ENCODE results near the gene BBS1.

- TF ChIP-seq POLR2A (IDR thresholded peaks at IDR 0.05; ENCODE audit: low read length) (no peak), GATA1 (IDR thresholded peaks at IDR 0.05; ENCODE audit: low read depth, low read length) (no peak)
Observed at GRCh38 chr11:66546368-66546965, 36.0 kb downstream of the BBS1 start, which contains the start of gene ACTN3.

All from erythroblast (primary cell).